Hepatocyte (in vitro differentiated cells): ENCODE results near the gene IL24. TPM values are rescaled to one million over a fixed set of nuclear protein-coding genes. Genes with fewer than 3 reads are reported as not detected.

Source experiments
- DNase-seq: peaks from one replicate; pipeline ENCODE4 v3.0.0-alpha.2; 2016; ENCODE audit warnings: low spot score
- H2AFZ ChIP-seq: fragments of 200-600 bp; sonication (generic); 2 replicates; pipeline ENCODE4 v1.6.0; 2016; ENCODE audit warnings: antibody characterized with exemption, mild to moderate bottlenecking
- H3K27ac ChIP-seq: fragments of 200-600 bp; sonication (generic); 2 replicates; pipeline ENCODE4 v1.5.1; 2016; ENCODE audit warnings: mild to moderate bottlenecking
- H3K27me3 ChIP-seq: fragments of 200-600 bp; sonication (generic); 2 replicates; pipeline ENCODE4 v1.6.1; 2016
- H3K36me3 ChIP-seq: fragments of 200-600 bp; sonication (generic); replicated peaks from 2 replicates; pipeline ENCODE4 v1.5.1; 2016; ENCODE audit warnings: low read depth; ENCODE audit not compliant: insufficient read depth
- H3K4me1 ChIP-seq: fragments of 200-600 bp; sonication (generic); 2 replicates; pipeline ENCODE4 v1.5.1; 2016; ENCODE audit warnings: mild to moderate bottlenecking, moderate library complexity; ENCODE audit not compliant: insufficient read depth
- H3K4me2 ChIP-seq: fragments of 200-600 bp; sonication (generic); 2 replicates; pipeline ENCODE4 v1.6.0; 2016
- H3K4me3 ChIP-seq: fragments of 200-600 bp; sonication (generic); 2 replicates; pipeline ENCODE4 v1.5.1; 2016; ENCODE audit warnings: mild to moderate bottlenecking
- H3K79me2 ChIP-seq: fragments of 200-600 bp; sonication (generic); 2 replicates; pipeline ENCODE4 v1.6.0; 2017; ENCODE audit warnings: mild to moderate bottlenecking
- H3K9me2 ChIP-seq: fragments of 200-600 bp; sonication (generic); replicated peaks from 2 replicates; pipeline ENCODE4 v1.6.0; 2017; ENCODE audit warnings: mild to moderate bottlenecking; ENCODE audit not compliant: insufficient read depth
- H3K9me3 ChIP-seq: fragments of 200-600 bp; sonication (generic); 2 replicates; pipeline ENCODE4 v1.5.1; 2016; ENCODE audit warnings: low read depth, mild to moderate bottlenecking
- H4K20me1 ChIP-seq: fragments of 200-600 bp; sonication (generic); 2 replicates; pipeline ENCODE4 v1.6.0; 2016; ENCODE audit warnings: mild to moderate bottlenecking; ENCODE audit not compliant: insufficient read depth, poor library complexity, severe bottlenecking
- CTCF ChIP-seq: fragments of 200-600 bp; sonication (generic); IDR thresholded peaks from 2 replicates; pipeline ENCODE4 v1.5.1; 2016; ENCODE audit warnings: antibody characterized with exemption, mild to moderate bottlenecking; ENCODE audit not compliant: poor library complexity
- EZH2 ChIP-seq: fragments of 200-600 bp; sonication (generic); IDR thresholded peaks from 2 replicates; pipeline ENCODE4 v1.6.1; 2016; ENCODE audit warnings: antibody characterized with exemption, mild to moderate bottlenecking, borderline replicate concordance
- EZH2phosphoT487 ChIP-seq: fragments of 200-600 bp; sonication (generic); IDR thresholded peaks from one replicate; pipeline ENCODE4 v1.6.1; 2018; ENCODE audit warnings: antibody characterized with exemption, mild to moderate bottlenecking, low read depth, moderate library complexity; ENCODE audit not compliant: unreplicated experiment, severe bottlenecking
- WGBS: methylation state at CpG from one replicate; pipeline ENCODE4 v1.1.6; 2016; ENCODE audit warnings: low lambda C conversion rate; ENCODE audit errors: missing lambda C conversion rate; 5-methylcytosine and 5-hydroxymethylcytosine counted together
- polyA plus RNA-seq: library from polyadenylated mRNA; unstranded; fragments of >200 nt; fragmentation: Nextera tagmentation; extraction: Ambion mirVana; gene quantifications from 2 replicates; pipeline ENCODE4 v1.2.1, GENCODE V29; 2016
- total RNA-seq: library from RNA; depleted of rRNA; stranded (reverse); fragments of >200 nt; gene quantifications from 2 replicates; pipeline ENCODE4 v1.2.3, GENCODE V29; 2014

Gene IL24
- total and polyA plus RNA-seq, 2 experiments from 2014 or later = not detected

- WGBS = 87% methylated on average over 11 of the region's 11 CpGs
- Histone ChIP-seq H3K4me3 (no peak overlapping the region), H3K27me3 (no peaks in the 10 kb centered on the region), H3K4me1 (no peaks in the 10 kb centered on the region), H3K79me2 (no peaks in the 10 kb centered on the region), H3K27ac (no peak overlapping the region), H4K20me1 (no peaks in the 10 kb centered on the region), H3K4me2 (no peak overlapping the region), H3K36me3 (no peaks in the 10 kb centered on the region), H2AFZ (no peak overlapping the region), H3K9me3 (no peaks in the 10 kb centered on the region), H3K9me2 (no peaks in the 10 kb centered on the region)
- TF ChIP-seq EZH2 (no peak), CTCF (no peak), EZH2phosphoT487 (no peak)
- peak; percentile 47 for DNase-seq
Observed at GRCh38 chr1:206925106-206925736, 28.0 kb downstream of the IL24 start.

- Histone ChIP-seq H3K27ac (peak overlapping the region; percentile 39), H3K4me1 (no peaks in the 10 kb centered on the region), H3K4me2 (no peak overlapping the region), H3K79me2 (no peaks in the 10 kb centered on the region), H3K27me3 (no peaks in the 10 kb centered on the region), H3K9me3 (no peaks in the 10 kb centered on the region), H4K20me1 (no peaks in the 10 kb centered on the region), H3K4me3 (no peak overlapping the region), H3K9me2 (no peaks in the 10 kb centered on the region), H3K36me3 (no peaks in the 10 kb centered on the region), H2AFZ (no peak overlapping the region)
- WGBS = 94% methylated on average over 2 of the region's 2 CpGs
- no peak for DNase-seq
- no peak for TF ChIP-seq EZH2
- TF ChIP-seq EZH2phosphoT487 = no peak
- TF ChIP-seq CTCF = no peak
Observed at GRCh38 chr1:206926286-206926685, 29.0 kb downstream of the IL24 start.

- DNase-seq = no peak
- Histone ChIP-seq H3K27me3 (no peaks in the 10 kb centered on the region), H3K9me3 (no peaks in the 10 kb centered on the region), H3K9me2 (no peaks in the 10 kb centered on the region), H3K79me2 (no peaks in the 10 kb centered on the region), H3K4me1 (no peaks in the 10 kb centered on the region), H4K20me1 (no peaks in the 10 kb centered on the region), H2AFZ (no peak overlapping the region), H3K4me2 (no peak overlapping the region), H3K4me3 (no peak overlapping the region), H3K27ac (no peak overlapping the region), H3K36me3 (no peaks in the 10 kb centered on the region)
- TF ChIP-seq CTCF = no peak
- TF ChIP-seq EZH2 = no peak
- 90% methylated on average over 6 of the region's 6 CpGs for WGBS
Observed at GRCh38 chr1:206929524-206929923, 32.3 kb downstream of the IL24 start.
